CD4-positive, alpha-beta T cell treated with Interleukin-6 for 4 hours (primary cell): ENCODE data around the gene CFAP57.

ENCODE experiments used
- DNase-seq: peaks from one replicate; pipeline ENCODE4 v3.0.0-alpha.2; 2020; ENCODE audit warnings: mixed read lengths

CFAP57 gene

DNA sequence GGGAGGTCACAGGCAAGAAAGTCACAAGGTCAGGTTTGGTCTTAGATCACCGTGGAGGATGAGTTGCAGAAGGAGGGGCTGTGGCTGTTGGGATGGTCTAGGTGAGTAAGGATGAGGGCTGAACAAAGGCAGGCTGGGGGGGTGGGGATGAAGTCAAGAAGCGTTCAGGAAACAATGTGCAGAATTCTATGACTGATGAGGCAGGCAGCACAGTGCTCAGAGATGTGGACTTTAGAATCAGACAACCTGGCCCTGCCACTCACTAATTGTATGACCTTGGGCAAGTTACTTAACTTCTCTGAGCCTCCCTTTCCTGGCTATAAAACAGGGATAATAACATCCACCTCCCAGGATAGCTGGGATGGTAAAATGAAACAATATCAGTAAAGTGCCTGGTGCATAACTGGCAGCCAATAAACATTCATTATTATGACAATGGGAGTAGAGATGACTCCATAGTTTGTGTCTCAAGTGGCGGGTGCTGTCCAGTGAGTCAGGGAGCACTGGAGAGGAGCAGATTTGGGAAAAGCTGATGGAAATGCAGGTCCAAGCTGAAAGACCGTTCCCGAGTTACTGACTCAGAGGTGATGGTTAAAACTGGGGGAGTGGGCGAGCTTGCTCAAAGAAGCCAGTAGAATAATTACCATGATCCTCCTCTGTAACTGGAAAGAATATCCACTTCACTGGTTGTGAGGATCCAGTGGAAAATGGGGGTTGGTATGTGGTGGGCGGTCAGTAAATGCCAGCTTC lies 130.8 kb downstream of the CFAP57 start:
- DNase-seq = no peak

- DNase-seq = no peak
These were observed 131.6 kb downstream of the CFAP57 start for GRCh38 chr1:43303471-43304313.
